Activated CD8-positive, alpha-beta memory T cell treated with anti-CD3 and anti-CD28 coated beads, Interleukin-2, amount 50 U/mL, for 4 hours (primary cell): ENCODE measurements around the gene RARS2.
A peak's percentile ranks its signal among the peaks of the same experiment; 100 is the strongest.
"Not testable (repeated sequence)": the region's sequence is repeated elsewhere in the genome, so short reads cannot be mapped to it uniquely, and the experiment has no call there.

Experiments used
- DNase-seq: peaks from one replicate; pipeline ENCODE4 v3.0.0-alpha.2; 2020

RARS2 gene

DNA sequence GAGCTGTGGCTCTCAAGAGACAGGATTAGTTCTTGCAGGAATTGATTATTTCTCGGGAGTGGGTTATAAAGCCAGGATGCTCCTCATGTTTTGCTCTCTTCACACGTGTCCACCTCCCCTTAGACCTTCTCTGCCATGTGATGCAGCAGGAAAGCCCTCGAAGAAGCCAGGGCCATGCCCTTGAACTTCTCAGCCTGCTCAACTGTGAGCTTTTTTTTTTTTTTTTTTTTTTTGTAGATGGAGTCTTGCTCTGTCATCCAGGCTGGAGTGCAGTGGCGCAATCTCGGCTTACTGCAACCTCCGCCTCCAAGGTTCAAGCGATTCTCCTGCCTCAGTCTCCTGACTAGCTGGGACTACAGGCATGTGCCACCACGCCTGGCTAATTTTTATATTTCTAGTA lies 100.5 kb downstream of the RARS2 start:
- not testable (repeated sequence) for DNase-seq

DNA sequence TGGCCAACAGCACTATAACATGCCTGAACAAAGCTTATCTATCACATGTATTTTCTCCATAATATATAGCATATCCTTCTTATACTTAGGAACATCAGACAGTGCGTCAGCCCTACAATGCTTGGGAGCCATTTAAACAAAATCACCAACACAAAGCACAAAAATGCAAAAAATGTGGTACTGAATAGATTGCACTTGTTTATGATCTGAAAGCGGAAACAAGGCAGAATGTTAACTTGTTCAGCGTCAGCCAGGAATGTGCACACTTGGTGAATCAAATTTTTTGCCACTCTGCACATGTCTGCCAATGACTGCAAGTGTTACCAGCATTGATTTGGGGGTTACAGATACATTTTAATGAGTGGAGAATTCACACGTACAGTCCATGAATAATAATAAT lies 102.2 kb downstream of the RARS2 start:
- no peak for DNase-seq

- DNase-seq, result no peak
Measured at GRCh38 chr6:87484491-87484890, 105.3 kb downstream of the RARS2 start.

DNA sequence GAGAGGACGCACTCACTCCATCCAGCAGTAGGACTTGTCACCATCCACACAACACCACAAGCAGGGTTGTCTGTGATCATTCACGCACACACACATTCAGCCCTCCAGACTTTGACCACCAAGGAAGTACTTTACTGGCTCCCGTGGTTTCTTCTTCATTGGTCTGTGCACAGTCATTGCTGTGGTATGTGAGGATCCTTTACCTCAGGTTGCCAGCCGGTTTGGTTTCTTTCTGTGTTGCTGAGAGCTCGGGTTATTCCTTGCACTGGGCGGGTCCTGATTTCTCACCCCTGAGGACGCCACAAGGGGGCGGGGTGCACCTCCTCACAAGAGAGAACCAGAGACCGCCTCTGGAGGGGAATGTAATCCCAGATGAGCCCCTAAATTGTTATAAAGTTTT lies 105.9 kb downstream of the RARS2 start:
- DNase-seq, result no peak

- no peak for DNase-seq
Measured at GRCh38 chr6:87482366-87482765, 107.4 kb downstream of the RARS2 start.

DNA sequence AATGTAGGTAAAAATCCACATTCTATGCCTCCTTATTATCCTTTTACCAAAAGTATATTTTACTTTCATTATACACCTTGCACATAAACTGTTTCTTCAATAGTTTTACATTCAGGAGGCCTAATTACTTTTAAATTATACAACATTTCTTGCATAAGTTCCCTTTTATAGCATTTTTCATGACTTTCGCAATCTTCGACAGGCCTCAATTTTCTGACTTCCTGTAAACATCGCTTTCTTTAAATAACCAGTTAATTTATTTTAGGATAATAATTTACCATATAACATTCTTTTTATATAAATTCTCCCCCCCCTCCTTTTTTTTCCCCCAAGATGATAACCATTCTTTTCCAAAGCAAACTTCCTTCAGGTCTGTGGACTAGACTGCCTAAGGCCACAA lies 107.9 kb downstream of the RARS2 start:
- DNase-seq, result no peak

DNA sequence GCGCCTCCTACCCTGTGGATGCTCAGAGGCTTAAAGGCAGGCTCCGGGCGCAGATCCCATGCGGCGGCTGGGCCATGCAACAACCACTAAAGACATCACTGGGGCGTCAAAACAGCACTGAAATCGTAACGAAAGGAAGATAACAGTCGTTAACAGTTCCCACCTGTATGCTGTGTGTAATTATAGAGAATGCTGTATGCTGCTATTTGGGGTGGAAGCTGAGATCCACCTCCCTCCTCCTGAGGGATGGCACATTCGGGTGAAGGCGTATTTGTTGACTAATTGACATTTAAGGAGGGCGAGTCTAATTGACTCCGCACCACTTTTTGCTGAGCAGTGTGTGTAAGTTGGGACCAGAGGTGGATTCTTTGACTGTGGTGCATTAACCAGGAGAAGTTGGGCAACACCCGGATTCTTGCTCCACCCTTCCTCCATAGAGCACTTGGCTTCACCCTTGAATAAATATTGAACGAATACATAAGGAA lies 116.3 kb downstream of the RARS2 start:
- DNase-seq, result no peak

DNA sequence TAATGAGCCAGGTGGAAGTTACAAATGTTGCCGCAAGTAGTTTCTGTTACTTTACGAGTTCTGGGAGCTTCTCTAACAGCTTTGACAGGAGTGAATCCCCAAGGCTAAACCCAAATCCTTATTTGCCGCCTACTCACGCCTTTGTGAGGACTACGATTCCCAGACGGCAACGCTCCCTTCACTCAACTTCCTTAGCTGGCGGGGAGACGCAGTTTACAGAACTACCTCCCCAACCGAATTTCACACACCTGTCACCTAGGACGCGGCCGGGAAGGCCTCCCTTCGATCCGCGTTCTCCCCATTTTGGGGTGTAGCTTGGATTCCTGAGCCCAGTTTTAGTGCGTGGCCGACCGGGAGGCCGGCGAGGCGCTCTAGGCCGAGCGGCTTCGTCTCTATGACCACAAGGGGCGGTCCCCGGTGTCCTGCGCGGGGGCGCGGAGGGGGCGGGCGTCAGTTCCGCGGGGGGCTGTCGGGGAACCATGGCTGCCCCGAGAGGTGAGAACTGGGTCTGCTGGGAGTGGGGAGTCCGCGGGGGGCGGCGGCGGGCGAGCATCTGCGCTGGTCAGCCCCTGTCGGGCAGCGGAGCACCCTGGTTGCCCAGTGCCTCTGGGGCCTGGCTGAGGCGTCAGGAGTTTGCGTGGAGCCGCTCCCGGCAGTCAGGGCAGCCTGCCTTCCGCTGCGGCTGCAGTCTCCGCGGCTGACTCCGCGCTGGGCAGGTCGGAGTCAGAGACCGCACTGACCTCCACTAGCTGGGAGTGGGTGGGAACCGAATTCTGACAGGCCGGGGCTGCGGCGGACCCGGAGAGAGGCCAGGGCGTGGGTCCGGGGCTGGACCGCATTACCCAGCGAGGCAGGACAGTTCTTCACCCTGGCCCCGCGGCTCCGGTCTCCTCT lies 117.0 kb downstream of the RARS2 start, which contains the start of gene SLC35A1:
SLC35A1 (plus strand) TSS at position 450 of the 894 bp plus-strand sequence; CDS start at position 480, 30 bp downstream.
- DNase-seq, result peak; percentile 88

DNA sequence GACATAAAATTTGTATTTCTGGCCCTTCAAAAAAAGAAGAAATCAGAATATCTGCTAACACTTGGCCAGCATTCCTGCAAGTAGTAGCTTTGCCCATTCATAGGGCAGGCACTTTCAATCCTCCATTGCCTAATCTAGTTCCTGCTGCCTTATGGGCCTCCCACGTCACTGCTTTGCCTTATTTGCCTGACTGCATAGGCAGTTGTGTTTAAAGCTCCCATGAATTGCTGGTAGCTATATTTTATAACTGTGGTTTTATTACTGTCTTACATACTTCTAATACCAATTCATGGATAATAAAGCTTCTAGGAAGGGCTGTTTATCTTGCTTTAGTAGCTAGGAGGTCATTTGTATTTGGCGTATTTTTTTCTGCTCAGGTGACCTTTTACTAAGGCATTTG lies 124.7 kb downstream of the RARS2 start:
- no peak for DNase-seq
